GM18861 (cell line): ENCODE measurements around the gene RPL10A.

Source experiments
- ATAC-seq: cut with Tn5 transposase; IDR thresholded peaks from one replicate; pipeline ENCODE4 v1.9.1; 2021; ENCODE audit not compliant: unreplicated experiment

The RPL10A gene

GRCh38 chr6:35490821-35491557 lies 22.8 kb downstream of the RPL10A start:
- no peak for ATAC-seq

DNA sequence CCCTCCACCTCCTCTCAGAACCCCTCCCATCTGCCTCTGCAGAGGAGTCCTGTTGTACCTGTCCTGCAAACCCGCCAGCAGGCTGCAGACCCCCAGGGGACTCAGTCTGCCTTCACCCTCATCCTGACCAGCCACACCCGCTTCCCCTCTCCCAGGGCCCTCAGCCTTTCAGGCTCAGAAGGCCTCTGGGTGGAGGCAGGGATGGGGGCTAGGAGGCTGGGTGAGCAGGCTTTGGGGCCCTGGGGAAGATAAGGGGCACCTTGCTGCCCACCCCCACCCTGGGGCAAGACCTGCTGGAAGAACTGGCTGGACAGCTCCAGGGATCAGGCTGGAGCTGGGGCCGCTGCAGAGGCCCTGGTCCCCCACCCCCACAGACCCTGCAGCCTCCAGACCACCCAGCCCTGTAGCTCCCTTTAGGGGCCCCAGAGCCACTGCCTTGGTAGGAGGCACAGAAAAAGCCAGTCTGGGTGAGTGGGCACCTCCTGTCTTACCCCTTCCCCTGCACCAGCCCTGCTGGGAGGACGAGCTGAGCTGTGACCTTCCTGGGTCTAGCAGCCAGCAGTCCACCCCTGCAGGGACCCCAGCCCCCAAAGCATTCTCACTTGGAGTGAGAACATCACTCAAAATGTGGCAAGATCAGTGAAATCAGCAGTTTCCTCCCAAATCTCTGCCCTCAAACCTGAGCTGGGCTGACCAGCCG lies 23.5 kb downstream of the RPL10A start:
- no peak for ATAC-seq

GRCh38 chr6:35492258-35492973 lies 24.2 kb downstream of the RPL10A start:
- no peak for ATAC-seq

DNA sequence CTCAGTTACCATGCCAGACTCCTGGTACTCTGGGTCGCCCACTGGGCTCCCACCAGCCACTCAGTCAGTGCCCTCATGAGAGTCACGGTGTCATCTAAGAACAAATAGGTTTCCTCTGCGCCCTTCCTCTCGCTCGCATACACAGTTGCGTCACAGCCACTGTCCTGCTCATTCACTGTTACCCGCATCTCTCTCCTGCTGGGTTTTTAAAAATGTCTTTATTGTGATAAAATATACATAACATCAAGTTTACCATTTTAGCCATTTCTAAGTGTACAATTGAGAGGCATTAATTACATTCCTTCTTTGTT lies 24.7 kb downstream of the RPL10A start:
- ATAC-seq, result no peak

DNA sequence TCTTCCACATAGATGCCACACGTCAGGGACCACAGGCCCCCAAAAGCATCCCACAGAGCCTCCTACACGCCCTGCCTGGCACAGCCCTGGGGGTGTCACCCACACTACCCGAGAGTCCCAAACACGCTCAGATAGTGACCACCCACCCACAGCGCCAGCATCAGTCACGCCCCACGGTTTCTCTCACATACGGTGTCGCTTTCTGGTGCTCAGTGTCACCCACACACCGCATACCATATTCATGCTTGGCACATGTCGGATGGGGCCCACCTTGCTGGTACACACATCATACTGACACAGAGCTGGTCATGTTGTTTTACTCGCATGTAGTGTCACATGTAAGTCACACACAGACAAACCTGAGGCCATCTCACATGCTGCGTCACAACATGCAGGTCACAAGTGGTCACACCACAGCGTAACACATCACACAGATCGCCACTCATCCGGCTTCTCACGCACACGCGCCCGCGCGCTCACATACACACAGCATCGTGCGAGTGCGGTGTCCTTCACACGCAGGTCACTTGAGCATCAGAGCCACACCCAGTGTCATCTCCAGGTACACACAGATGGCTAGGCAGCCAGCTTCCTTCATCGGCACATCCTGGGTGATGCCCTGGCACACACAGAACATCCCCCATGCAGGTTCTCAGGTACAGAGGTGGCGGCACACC lies 25.2 kb downstream of the RPL10A start:
- ATAC-seq, result no peak

GRCh38 chr6:35494161-35494563 lies 26.0 kb downstream of the RPL10A start:
- ATAC-seq, result no peak

DNA sequence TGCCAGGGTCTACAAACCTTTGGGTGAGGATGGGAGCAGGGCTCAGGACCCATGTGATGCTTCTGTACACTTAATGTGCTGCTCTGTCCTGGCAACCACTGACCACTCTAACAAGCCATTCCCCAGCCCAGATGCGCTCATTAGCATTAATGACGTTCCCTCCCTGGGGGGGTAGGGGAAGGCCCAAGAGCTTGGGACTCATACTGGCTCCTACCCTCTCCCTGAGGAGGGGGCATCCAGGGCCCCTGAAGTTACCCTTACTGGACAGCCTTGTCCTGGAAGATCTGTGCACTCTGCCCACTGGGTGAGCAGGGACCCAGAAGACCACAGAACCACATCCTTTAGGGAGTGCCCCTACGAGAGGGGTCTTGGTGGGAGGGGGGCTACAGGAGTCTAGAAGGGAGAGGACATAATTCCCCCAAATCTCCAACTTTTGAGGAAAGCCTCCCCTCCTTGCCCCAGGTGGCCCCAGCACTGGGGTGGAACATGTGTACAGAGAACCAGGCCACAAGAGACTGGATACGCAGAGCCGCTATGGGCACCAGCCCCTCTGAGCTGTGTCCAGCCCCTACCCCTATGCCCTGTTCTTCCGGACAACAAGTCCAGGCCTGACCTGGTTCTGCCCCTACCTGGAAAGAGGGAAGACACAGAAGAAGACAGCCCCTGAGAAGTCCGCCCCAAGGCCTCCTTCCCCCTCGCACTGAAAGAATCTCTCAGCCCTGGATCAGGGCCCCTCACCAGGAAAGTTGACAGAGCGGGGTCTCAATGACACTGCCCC lies 27.2 kb downstream of the RPL10A start:
- ATAC-seq, result no peak

DNA sequence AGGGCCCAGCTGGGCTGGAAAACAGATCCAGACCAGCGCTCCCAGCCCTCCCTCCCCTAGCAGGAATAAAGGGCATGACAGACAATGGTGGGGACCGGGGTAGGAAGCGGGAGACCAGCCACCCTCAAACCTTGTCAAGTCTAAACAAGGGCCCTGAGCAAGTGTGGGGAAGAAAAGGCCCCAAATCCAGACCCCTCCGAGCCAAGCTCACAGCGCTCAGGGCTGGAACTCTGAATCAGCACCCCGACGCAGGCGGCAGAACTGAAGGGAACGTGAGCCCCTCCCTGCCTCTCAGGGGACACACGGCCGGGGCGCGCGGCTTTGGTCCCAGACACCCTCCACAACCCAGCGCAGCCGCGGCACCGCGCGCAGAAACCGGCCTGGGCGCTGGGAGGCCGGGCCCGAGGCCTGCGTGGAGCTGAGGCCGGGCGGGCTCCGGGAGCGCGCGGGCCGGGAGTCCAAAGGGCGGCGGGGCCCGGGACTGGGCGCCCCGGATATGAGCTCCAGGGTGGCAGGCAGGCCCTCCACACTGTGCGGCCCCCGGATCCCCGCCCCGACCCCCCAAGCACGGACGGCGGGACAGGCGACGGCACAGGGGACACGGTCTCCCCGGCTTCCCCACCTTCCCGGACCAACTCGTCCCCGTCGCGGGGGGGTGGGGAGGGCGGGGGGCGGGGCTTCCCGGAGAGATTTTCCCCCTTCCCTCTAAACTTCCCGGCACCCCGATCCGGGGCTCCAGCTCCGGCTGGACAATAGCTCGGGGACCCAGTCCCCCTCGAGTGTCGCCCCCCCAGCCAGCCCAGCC lies 28.0 kb downstream of the RPL10A start:
- no peak for ATAC-seq

GRCh38 chr6:35496841-35497570 lies 28.8 kb downstream of the RPL10A start, which contains the start of gene TEAD3:
TEAD3 (minus strand) TSS chr6:35497079.
- no peak for ATAC-seq

- no peak for ATAC-seq
Measured at GRCh38 chr6:35497571-35498421, 29.6 kb downstream of the RPL10A start.

DNA sequence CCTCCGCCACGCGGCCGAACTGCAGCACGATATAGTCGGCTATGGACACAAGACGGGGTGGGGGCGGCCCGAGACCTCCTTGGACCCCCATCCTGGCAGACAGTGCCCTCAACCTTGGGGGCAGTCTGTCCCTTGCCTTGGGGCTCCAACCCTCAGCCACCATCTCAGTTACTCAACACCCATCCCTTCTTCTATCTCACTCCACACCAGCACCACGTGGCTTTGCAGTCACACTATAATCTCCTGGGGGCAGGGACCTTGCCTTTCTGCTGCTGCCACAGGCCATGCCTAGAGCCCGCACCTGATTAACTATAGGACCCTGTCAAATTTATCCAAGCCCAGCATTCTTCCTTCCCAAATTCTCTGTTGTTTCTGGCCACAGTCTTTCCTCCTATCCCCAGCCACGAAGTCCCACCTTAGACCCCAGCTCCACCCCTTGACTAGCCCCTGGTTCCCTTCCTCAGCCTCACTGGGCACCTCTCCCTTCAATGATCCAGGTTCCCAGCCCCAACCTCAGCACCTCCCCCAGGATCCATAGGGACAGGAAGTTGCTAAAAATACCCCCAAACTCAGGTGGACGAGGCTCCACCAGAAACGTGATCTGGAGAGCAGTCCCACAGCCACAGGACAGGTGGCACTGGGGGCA lies 30.3 kb downstream of the RPL10A start:
- ATAC-seq, result no peak

DNA sequence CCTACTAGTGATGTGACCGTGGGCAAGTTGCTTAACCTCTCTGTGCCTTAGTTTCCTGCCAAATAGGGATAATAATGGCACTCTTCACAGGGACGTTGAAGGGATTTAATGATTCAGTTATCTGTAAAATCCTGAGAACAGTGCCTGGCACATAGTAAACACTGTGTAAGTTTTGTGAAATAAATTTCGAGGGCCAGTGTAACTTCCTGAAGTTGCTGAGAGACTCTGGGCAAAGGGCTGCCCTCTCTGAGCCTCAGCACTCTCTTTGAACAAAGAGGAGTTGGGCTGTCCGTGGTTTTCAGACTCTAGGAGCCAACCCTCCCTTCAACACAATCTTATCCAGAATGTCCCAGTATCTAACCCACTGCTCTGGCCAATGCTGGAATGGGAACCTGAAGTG lies 31.2 kb downstream of the RPL10A start:
- ATAC-seq, result no peak

GRCh38 chr6:35500782-35501181 lies 32.6 kb downstream of the RPL10A start:
- no peak for ATAC-seq

DNA sequence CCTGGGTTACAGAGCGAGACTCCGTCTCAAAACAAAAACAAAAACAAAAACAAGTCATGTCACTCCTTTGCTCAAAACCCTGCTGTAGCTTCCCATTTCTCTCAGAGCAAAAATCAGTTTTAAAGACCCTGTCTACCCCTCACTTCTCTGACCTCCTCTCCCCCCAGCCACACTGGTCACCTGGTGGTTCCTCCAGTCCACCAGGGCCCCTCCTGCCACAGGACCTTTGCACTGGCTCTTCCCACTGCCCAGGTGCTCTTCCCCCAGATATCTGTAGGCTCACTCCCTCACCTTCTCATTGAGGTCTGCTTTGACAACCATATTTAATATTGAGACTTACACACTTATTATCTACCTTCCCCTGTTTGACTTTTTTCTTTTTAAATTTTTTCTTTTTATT lies 33.6 kb downstream of the RPL10A start:
- no peak for ATAC-seq

DNA sequence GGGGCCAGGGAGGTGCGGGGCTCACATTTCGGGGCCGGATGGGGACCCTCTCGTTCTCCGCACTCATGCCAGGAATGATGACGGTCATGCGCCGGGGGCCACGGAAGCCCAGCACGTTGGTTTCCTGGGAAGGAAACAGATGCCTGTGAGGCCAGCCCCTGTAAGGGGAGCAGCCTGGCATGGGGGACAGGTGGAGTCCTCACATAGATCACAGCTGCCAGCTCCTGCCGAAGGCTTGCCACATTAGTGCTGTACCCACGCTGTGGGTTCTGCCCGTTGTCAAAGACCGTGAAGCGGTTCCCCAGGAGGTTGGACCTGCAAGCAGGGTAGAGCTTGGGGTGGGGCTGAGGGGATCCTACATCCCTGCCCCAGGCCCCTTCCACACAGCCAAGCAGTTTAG lies 35.3 kb downstream of the RPL10A start:
- no peak for ATAC-seq

- ATAC-seq, result no peak
Measured at GRCh38 chr6:35505999-35506412, 37.8 kb downstream of the RPL10A start.

DNA sequence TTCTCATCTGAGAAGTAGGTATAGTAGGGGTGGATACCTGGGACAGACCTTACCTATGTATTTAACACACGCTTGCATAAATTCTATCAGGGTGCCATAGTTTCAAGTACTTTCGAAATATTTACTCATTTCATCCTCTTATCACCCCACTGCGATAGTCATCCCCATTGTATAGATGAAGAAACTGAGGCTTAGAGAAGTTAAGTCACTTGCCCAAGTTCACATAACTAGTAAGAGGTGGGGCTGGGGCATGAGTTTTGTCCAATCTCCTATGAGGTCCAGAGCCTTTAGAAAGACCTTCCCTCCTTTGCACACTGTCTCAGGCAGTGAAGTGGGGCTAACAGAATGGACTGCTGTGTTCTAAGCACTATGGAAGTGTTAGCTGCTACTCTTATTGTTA lies 38.3 kb downstream of the RPL10A start:
- no peak for ATAC-seq

DNA sequence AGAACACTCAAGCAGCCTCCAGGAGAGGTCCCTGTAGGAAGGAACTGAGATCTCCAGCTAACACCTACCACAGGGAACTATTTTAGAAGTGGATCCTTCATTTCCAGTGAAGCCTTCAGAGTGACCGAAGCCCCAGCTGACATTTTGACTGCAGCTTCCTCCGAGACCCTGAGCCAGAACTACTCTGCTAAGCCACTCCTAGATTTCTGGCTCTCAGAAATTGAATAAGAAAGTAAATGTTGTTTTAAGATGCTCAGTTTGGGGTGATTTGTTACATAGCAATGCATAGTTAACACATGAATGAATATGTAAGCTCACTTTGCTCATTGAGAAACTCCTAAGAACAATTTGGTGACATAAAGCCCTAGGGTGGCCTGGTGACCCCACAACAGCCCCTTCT lies 39.0 kb downstream of the RPL10A start:
- ATAC-seq, result no peak
